Fibroblast of lung (primary cell): ENCODE results near the gene S100A4. TPM values are rescaled to one million over a fixed set of nuclear protein-coding genes. Genes with fewer than 3 reads are reported as not detected.
A peak's percentile ranks its signal among the peaks of the same experiment; 100 is the strongest.

ENCODE experiments used
- DNase-seq, 2 donors: peaks; one replicate each; pipeline versions ENCODE4 v3.0.0 to v3.0.0-alpha.2; 2010; ENCODE audit warnings: low read depth in 2 of 2
- H2AFZ ChIP-seq: 2 replicates; pipeline ENCODE4 v1.5.1; 2012; ENCODE audit warnings: low read length, control low read depth, inconsistent platforms
- H3K27ac ChIP-seq: 2 replicates; pipeline ENCODE4 v1.5.1; 2011; ENCODE audit warnings: low read length, control low read depth; ENCODE audit not compliant: insufficient read depth
- H3K27me3 ChIP-seq: 2 replicates; pipeline ENCODE4 v1.5.1; 2011; ENCODE audit warnings: mild to moderate bottlenecking, low read length; ENCODE audit not compliant: control insufficient read depth, insufficient read depth
- H3K36me3 ChIP-seq: 2 replicates; pipeline ENCODE4 v1.5.1; 2011; ENCODE audit warnings: low read length; ENCODE audit not compliant: control insufficient read depth, insufficient read depth
- H3K4me1 ChIP-seq: 2 replicates; pipeline ENCODE4 v1.5.1; 2011; ENCODE audit warnings: low read length; ENCODE audit not compliant: control insufficient read depth, insufficient read depth; ENCODE audit errors: extremely low read depth
- H3K4me2 ChIP-seq: 2 replicates; pipeline ENCODE4 v1.5.1; 2011; ENCODE audit warnings: low read length, control low read depth; ENCODE audit not compliant: insufficient read depth; ENCODE audit errors: extremely low read depth
- H3K4me3 ChIP-seq, 4 experiments: fragments of 200-600 bp in 1 of 4; sonication (generic) in 1 of 4; replicated peaks in 1 of 4; 2 replicates each; pipeline ENCODE4 v1.5.1; 2011 to 2016; ENCODE audit warnings: low read length in 4 of 4, low read depth in 3 of 4, mild to moderate bottlenecking in 3 of 4, control low read depth in 2 of 4, inconsistent platforms in 1 of 4, mixed read lengths in 1 of 4; ENCODE audit not compliant: insufficient read depth in 1 of 4; ENCODE audit errors: control extremely low read depth in 1 of 4
- H3K79me2 ChIP-seq: 2 replicates; pipeline ENCODE4 v1.5.1; 2012; ENCODE audit warnings: mild to moderate bottlenecking, low read length, inconsistent platforms; ENCODE audit not compliant: control insufficient read depth, insufficient read depth
- H3K9ac ChIP-seq: 2 replicates; pipeline ENCODE4 v1.5.1; 2011; ENCODE audit warnings: mild to moderate bottlenecking, low read length, control low read depth; ENCODE audit not compliant: insufficient read depth
- H3K9me3 ChIP-seq: 2 replicates; pipeline ENCODE4 v1.5.1; 2012; ENCODE audit warnings: low read depth, low read length; ENCODE audit not compliant: control insufficient read depth, insufficient read depth
- H4K20me1 ChIP-seq: 2 replicates; pipeline ENCODE4 v1.5.1; 2011; ENCODE audit warnings: low read length; ENCODE audit not compliant: control insufficient read depth, insufficient read depth; ENCODE audit errors: extremely low read depth
- EZH2 ChIP-seq: IDR thresholded peaks from 2 replicates; pipeline ENCODE4 v1.5.1; 2012; ENCODE audit warnings: low read length, control low read depth, mild to moderate bottlenecking; ENCODE audit errors: missing control alignments
- polyA plus RNA-seq, 2 donors: library from polyadenylated mRNA; depleted of rRNA in 1 of 2; stranded (reverse) in 1 of 2; unstranded in 1 of 2; fragments of >200 nt; gene quantifications; 2 replicates each; pipeline ENCODE4 v1.2.1, GENCODE V29; 2011 to 2012; ENCODE audit warnings: missing spikeins in 1 of 2
- total RNA-seq: library from RNA; depleted of rRNA; stranded (reverse); fragments of >200 nt; gene quantifications from 2 replicates; pipeline ENCODE4 v1.2.1, GENCODE V29; 2014
- TF ChIP-seq, protein P1 (sequence below), 2 donors: IDR thresholded peaks in 1 of 2; conservative IDR thresholded peaks in 1 of 2; 1 replicate in 1 of 2; 2 replicates in 1 of 2; pipeline ENCODE4 v1.5.1; 2011 to 2012; ENCODE audit warnings: low read length in 2 of 2, control low read depth in 1 of 2, inconsistent platforms in 1 of 2, low read depth in 1 of 2, mild to moderate bottlenecking in 1 of 2

S100A4 gene
- total and polyA plus RNA-seq, 2 donors (not counting 1 experiment from before 2014, with no cell fraction given), result 287 to 371 TPM

GRCh38 chr1:153553096-153553495 lies 7.5 kb upstream of the S100A4 start:
- TF ChIP-seq EZH2, result no peak
- TF ChIP-seq, protein P1, sequence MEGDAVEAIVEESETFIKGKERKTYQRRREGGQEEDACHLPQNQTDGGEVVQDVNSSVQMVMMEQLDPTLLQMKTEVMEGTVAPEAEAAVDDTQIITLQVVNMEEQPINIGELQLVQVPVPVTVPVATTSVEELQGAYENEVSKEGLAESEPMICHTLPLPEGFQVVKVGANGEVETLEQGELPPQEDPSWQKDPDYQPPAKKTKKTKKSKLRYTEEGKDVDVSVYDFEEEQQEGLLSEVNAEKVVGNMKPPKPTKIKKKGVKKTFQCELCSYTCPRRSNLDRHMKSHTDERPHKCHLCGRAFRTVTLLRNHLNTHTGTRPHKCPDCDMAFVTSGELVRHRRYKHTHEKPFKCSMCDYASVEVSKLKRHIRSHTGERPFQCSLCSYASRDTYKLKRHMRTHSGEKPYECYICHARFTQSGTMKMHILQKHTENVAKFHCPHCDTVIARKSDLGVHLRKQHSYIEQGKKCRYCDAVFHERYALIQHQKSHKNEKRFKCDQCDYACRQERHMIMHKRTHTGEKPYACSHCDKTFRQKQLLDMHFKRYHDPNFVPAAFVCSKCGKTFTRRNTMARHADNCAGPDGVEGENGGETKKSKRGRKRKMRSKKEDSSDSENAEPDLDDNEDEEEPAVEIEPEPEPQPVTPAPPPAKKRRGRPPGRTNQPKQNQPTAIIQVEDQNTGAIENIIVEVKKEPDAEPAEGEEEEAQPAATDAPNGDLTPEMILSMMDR (conservative IDR thresholded peaks at IDR 0.05 in 1 of 2, IDR thresholded peaks at IDR 0.05 in 1 of 2; ENCODE audit: low read depth in 1 of 2, low read length in 2 of 2), result no peak
- H3K79me2 ChIP-seq, result no peaks in the 10 kb centered on the region
- no peaks in the 10 kb centered on the region for H4K20me1 ChIP-seq
- peak overlapping the region; percentile 61 for H3K27ac ChIP-seq
- peaks cover 37% of the 10 kb centered on the region for H3K4me1 ChIP-seq
- H3K4me3 ChIP-seq, result no peak overlapping the region
- H3K9ac ChIP-seq, result no peak overlapping the region
- no peak for DNase-seq
- no peak overlapping the region for H2AFZ ChIP-seq
- H3K27me3 ChIP-seq, result no peaks in the 10 kb centered on the region
- no peaks in the 10 kb centered on the region for H3K9me3 ChIP-seq
- no peaks in the 10 kb centered on the region for H3K36me3 ChIP-seq
- peak overlapping the region; percentile 35 for H3K4me2 ChIP-seq

DNA sequence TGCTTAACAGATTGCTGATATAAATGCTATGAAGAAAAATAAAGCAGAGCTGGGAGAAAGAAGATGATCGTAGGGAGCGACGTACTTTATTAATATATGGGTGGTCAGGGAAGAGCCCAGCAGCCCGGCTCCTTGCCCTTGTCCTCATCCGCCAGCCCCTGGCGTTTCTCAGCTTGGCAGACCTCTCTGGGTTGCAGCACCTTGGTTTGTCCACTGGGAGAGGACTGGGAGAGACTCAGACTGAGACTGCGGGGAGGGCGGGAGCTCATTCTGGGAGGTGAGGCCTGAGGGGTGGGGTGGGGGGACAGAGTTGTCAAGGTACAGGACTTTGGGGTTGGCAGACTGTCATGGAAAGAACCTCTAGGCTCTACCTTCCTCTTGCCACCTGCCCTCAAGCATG lies 6.7 kb upstream of the S100A4 start:
- Histone ChIP-seq H3K27me3 (no peaks in the 10 kb centered on the region), H3K9me3 (no peaks in the 10 kb centered on the region), H3K27ac (no peak overlapping the region), H3K9ac (no peak overlapping the region), H3K4me1 (peaks cover 39% of the 10 kb centered on the region), H2AFZ (no peak overlapping the region), H3K79me2 (no peaks in the 10 kb centered on the region), H3K4me2 (no peak overlapping the region), H4K20me1 (no peaks in the 10 kb centered on the region), H3K36me3 (no peaks in the 10 kb centered on the region), H3K4me3 (no peak overlapping the region)
- DNase-seq, result no peak
- TF ChIP-seq, protein P1 (conservative IDR thresholded peaks at IDR 0.05 in 1 of 2, IDR thresholded peaks at IDR 0.05 in 1 of 2; ENCODE audit: low read depth in 1 of 2, low read length in 2 of 2), result peak in 1 of 2 donors; percentile 16
- no peak for TF ChIP-seq EZH2

DNA sequence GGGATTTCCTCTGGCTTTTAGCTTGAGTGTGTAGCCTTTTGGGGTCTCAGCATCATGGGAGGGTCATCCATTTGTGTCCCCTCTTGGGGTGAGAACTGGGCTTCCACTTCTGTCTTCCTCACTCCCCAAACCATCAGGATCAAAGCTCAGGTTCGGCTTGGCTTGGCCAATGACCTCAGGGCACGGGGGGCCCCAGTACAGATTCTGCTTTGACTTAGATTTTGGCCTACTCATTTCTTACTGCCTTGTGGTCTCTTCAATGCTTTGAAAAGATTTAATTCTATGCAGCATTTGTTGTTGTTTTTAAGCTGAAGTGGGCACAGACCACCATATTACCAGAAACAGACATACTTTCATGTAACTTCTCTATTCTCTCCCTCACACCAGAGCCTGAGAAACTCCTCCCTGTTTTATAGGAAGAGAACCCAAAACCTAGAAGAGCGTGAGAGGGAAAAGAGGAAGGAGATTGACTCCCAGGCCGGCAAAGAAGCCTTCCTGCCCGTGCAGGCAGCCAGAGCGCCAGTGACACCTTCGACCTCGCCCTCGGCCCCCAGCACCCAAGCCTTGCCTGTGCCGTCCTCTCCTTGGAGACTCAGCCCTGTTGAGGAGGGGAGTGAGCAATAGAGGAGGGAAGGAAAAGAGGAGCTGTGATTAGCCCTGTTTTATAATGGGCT lies 5.4 kb upstream of the S100A4 start:
- Histone ChIP-seq H3K79me2 (peaks cover 2% of the 10 kb centered on the region), H3K4me1 (peaks cover 44% of the 10 kb centered on the region), H3K27me3 (no peaks in the 10 kb centered on the region), H3K9me3 (no peaks in the 10 kb centered on the region), H4K20me1 (no peaks in the 10 kb centered on the region), H3K27ac (no peak overlapping the region), H3K4me3 (no peak overlapping the region), H3K4me2 (no peak overlapping the region), H3K9ac (no peak overlapping the region), H3K36me3 (no peaks in the 10 kb centered on the region), H2AFZ (no peak overlapping the region)
- no peak for DNase-seq
- TF ChIP-seq, protein P1 (conservative IDR thresholded peaks at IDR 0.05 in 1 of 2, IDR thresholded peaks at IDR 0.05 in 1 of 2; ENCODE audit: low read depth in 1 of 2, low read length in 2 of 2), result no peak
- TF ChIP-seq EZH2, result no peak
